GM21529 (cell line): ENCODE results near the gene DPP10.
"Not testable (repeated sequence)": the region's sequence is repeated elsewhere in the genome, so short reads cannot be mapped to it uniquely, and the experiment has no call there.

Experiments
- ATAC-seq: cut with Tn5 transposase; IDR thresholded peaks from one replicate; pipeline ENCODE4 v1.9.1; 2021; ENCODE audit not compliant: unreplicated experiment

The DPP10 gene

DNA sequence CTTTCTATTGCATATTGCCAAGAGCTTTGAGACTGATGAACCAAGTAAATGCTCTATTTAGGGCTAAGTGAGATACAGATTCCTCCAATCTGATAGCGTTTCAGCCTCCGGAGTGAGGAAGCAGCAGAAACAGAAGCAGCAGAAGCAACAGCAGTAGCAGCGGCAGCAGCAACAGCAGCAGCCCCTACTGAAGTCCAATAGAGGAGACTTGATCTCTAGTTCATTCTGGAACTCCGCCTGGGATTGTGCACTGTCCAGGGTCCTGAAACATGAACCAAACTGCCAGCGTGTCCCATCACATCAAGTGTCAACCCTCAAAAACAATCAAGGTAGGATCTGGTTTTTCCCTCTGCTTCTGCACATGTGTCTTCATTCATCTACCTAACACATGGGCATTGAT, at the start of gene DPP10:
Gene DPP10, plus strand, starts transcription at position 132 of the 400 bp plus-strand sequence.
- no peak for ATAC-seq

DNA sequence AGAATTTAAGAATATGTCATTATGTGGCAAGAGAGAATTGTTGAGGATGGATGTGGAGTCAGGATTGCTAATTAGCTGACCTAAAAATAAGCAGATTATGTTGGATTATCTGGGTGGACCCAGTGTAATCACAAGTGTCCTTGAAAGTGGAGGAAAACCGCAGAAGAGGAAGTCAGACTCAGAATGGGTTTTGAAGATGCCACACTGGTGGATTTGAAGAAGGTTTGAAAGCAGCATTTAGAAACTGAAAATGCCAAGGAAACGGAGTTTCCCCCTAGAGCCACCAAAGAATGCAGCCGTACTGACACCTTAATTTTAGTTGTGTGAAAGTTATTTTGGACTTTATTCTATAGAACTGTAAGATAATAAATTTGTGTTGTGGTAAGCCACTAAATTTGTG, 41.6 kb upstream of the DPP10 start:
- no peak for ATAC-seq

- no peak for ATAC-seq
Observed at GRCh38 chr2:114405247-114406116, 37.0 kb upstream of the DPP10 start.

- no peak for ATAC-seq
Observed at GRCh38 chr2:114406347-114406746, 36.1 kb upstream of the DPP10 start.

DNA sequence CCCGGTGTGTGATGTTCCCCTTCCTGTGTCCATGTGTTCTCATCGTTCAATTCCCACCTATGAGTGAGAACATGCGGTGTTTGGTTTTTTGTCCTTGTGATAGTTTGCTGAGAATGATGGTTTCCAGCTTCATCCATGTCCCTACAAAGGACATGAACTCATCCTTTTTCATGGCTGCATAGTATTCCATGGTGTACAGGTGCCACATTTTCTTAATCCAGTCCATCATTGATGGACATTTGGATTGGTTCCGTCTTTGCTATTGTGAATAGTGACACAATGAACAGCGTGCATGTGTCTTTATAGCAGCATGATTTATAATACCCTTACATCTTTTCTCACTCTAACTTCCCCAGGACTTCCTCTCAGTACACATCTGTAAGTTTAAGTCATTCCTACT, 35.1 kb upstream of the DPP10 start:
- ATAC-seq, result not testable (repeated sequence)

GRCh38 chr2:114421781-114422180, 20.7 kb upstream of the DPP10 start:
- ATAC-seq, result no peak

GRCh38 chr2:114424699-114425098, 17.7 kb upstream of the DPP10 start:
- no peak for ATAC-seq

DNA sequence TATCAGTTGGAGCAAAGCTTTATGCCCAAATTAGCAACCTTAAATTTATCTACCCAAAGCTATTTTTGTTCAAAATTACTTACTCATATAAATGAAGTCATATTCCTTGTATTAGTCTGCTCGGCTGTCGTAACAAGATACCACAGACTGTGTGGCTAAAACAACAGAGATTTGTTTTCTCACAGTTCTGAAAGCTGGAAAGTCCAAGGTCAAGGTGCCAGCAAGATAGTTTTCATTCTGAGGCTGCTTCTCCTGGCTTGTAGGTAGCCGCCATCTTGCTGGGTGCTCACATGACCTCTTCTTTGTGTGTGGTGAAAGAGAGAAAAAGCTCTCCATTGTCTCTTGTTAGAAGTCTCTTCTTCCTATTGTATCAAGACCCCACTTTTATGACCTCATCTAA, 15.7 kb upstream of the DPP10 start:
- ATAC-seq, result no peak

DNA sequence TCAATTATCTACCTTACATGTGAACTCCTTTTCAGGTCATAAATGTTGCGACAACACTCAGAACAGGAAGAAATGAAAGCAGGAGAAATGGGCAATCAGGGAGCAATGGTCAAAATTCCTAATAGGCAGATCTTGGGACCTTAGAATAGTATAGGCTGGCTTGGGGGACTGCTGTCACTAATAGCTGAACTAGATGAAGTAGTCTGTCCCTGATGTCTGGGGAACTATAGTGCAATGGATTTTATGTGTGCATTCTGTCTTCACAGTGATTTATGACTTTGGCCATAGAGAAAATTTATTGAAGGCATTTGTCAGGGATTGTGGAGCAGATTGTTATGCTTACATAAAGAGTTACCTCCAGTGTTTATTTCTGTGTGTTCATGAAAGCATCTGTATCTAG, 6.1 kb upstream of the DPP10 start:
- no peak for ATAC-seq

DNA sequence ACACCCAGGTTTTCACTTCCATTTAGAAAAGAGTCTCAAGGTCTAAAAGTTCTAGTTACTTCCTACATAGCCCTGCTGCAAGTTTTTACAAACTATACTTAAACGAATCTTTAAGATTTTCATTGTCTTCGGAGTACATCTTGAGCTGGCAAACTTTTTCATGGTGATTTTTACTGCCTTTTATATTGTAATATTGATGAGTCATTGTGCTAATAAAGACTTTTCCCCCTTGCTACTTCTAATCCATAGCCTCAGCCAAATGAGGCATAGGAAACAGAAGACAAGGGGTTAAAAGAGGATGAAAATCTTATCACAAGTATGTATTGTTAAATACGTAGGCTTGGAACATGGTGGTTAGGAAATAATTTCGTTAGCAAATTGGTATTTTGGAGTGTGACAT, 4.1 kb downstream of the DPP10 start:
- ATAC-seq, result no peak

DNA sequence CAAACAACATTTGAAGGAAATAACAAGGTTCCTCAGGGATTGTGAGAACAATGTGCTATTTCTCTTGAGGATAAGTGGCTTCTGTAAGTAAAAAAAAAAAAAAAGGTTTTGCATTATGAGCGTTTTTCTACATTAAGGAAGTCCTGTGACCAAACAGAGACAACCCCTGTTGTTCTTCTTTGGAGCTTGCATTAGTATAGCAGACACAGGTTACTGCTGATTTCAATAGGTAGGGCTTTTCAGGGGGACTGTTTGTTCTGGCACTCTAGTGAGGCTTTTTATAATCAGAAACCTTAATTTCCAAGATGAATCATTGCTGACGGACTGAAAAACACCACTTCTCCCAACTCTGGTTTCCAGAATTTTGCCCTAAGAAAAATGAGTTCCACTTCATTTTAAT, 8.2 kb downstream of the DPP10 start:
- ATAC-seq, result no peak

GRCh38 chr2:114456566-114456965, 14.1 kb downstream of the DPP10 start:
- no peak for ATAC-seq

DNA sequence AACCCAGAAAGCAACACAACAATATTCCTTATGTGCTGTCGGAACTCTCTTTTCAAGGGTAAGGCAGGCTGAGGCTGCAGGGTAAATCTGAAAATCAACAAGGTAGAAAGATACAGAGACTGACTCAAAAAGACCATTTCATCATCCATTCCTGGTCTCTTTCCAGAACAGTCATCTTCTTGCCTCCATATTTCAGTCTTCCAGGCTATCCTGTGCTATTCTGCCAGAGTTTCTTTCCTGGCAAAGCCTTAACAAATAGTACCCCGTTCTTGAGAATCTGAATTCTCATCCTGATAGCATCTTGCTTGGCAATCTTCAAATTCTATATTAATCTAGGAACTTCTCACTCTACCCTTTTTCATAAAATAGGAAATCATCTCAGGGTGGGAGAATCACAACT, 15.5 kb downstream of the DPP10 start:
- ATAC-seq, result no peak

DNA sequence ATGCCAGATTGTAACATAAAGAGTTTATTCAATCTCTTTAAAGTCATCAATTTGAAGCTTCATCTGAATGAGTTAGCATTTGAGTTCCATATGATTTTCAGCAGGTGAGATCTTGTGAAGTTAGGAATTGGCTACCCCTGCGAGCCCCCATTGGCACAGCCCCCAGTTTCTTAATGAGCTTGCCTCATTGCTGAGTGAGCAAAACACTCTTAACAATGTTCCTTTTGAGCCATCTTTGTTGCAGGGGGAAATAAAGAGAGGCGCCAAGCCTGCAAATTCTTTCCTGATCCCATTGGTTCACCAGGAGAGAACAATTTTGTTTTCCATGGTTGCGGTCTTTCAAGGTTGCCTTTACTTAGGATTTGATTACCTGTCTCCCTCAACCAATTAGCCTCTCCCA, 18.7 kb downstream of the DPP10 start:
- ATAC-seq, result no peak

GRCh38 chr2:114464961-114465706, 22.7 kb downstream of the DPP10 start:
- no peak for ATAC-seq

DNA sequence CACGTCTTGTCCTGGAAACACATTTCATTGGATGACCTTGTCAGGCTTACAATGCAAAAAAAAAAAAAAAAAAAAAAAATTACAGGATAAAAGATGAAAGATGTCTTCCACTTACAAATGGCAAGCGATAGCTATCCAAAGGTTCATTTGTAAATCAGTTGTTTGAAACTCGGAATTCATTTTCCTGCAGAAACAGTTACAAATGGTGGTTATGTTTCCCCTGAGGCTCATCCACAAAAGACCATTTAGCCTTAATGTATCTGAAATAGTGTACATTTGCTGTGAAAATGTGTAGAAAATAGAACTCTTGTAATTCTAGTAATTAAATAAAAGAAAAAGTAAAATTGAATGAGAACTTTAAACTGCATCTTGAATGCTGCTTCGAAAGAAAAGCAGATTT, 25.9 kb downstream of the DPP10 start:
- ATAC-seq, result no peak

GRCh38 chr2:114472246-114472645, 29.8 kb downstream of the DPP10 start:
- no peak for ATAC-seq

GRCh38 chr2:114472726-114473125, 30.3 kb downstream of the DPP10 start:
- ATAC-seq, result no peak

DNA sequence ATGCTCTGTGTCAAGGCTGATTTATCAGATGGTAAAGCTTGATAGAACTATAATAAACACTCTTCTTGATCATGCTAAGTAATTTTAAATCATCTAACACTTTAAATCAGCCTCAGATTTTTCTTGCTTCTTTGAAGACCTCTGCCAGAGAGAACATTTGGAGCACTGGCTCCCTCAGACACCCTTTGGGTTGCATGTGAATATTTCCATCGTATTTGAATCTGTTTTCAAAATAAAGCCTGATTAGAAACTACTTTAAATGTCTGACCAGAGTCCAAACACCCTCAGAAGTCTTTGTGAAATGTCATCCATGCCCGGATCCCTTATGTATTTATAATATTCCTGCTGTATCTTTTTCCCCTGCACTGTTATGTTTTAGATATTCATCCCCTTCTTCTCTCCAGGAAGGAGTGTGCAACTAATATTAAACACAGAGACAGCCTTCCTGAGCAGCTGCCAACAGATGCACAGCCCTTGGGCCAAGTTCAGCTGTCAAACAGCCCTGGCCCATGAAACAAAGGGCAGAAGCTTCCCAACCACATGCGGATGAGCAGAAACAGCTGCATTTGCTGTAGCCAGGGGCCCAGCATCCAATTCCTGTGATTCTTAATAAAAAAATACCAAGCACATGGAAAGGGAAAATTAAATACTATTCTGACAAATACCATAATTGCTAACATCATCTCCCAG, 46.5 kb downstream of the DPP10 start:
- no peak for ATAC-seq

- ATAC-seq, result no peak
Observed at GRCh38 chr2:114495046-114495445, 52.6 kb downstream of the DPP10 start.

DNA sequence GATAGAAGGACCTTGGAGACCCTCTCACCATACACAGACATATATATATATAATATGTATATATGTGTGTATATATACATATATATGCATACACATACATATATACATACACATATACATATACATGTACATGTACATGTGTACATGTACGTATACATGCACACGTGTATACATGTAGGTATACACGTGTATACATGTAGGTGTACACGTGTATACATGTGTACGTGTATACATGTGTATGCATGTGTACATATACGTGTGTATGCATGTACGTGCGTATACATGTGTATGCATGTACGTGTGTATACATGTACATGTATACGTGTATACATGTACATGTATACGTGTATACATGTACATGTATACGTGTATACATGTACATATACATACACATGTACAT, 54.5 kb downstream of the DPP10 start:
- no peak for ATAC-seq

DNA sequence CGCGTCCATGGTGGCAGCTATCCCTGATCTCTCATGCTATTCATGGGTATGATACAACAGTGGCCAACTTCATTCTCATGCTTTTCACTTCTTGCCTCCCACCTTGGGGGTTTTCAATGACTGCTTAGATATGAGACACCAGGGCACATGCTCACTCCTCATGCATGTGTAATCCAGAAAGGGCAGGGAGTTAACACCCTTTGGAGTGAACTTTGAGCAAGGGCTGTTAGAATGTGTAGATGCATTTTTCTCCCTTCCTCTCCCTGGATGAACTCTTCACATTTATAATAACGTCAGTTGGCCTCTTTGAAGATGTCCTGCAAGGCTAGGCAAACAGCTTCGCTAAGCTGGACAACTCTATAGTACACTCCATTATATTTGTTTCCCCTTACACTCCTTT, 56.7 kb downstream of the DPP10 start:
- ATAC-seq, result no peak
